GM12878 (cell line): Measurements from ENCODE around the gene SEL1L2. TPM values are rescaled to one million over a fixed set of nuclear protein-coding genes. Genes with fewer than 3 reads are reported as not detected.

ENCODE experiments used
- ATAC-seq: fragments of 200-7000 bp; cut with Tn5 transposase; 3 replicates; pipeline ENCODE4 v1.9.1; 2020; ENCODE audit warnings: mild to moderate bottlenecking, moderate library complexity
- BruUV-seq: library from RNA; stranded (reverse); fragments of 400-500 nt; replicated peaks from 2 replicates; lab custom pipeline; 2021; lab: Mats Ljungman, UMichigan
- CTCF ChIA-PET: fragments of 300-600 bp; sonication (Branson Sonifier 250); formaldehyde crosslinking; extraction: SDS; loops from one replicate; lab custom pipeline; 2021; ENCODE audit warnings: inconsistent platforms; lab: Yijun Ruan, JAX
- POLR2A ChIA-PET: fragments of 350-600 bp; formaldehyde crosslinking; extraction: SDS; loops from one replicate; lab custom pipeline; 2021; ENCODE audit warnings: inconsistent platforms; lab: Charles Lee
- RAD21 ChIA-PET: fragments of 300-600 bp; sonication (Branson Sonifier 250); formaldehyde crosslinking; loops from one replicate; lab custom pipeline; 2023; ENCODE audit warnings: antibody characterized with exemption; ENCODE audit not compliant: unreplicated experiment; lab: Charles Lee
- SMC1A ChIA-PET: fragments of 300-600 bp; sonication (Branson Sonifier 250); formaldehyde crosslinking; loops from one replicate; lab custom pipeline; 2023; ENCODE audit not compliant: unreplicated experiment, uncharacterized antibody; lab: Charles Lee
- DNase-seq: peaks from one replicate; pipeline ENCODE4 v3.0.0-alpha.2; 2011; ENCODE audit warnings: low read depth, low spot score
- FAIRE-seq: peaks from 3 replicates; lab custom pipeline; 2011; peaks lifted over from hg19 to GRCh38; lab: Jason Lieb, UNC
- H2AFZ ChIP-seq: 2 replicates; pipeline ENCODE4 v1.6.0; 2011; ENCODE audit warnings: low read depth, low read length, control low read depth; ENCODE audit not compliant: control insufficient read depth
- H3K27ac ChIP-seq: 2 replicates; pipeline ENCODE4 v1.5.1; 2011; ENCODE audit warnings: control low read depth; ENCODE audit not compliant: control insufficient read depth, insufficient read depth
- H3K27me3 ChIP-seq, 2 experiments: replicated peaks in 1 of 2; 2 replicates each; pipeline versions ENCODE4 v1.6.0 to v1.6.1; 2011; ENCODE audit warnings: low read length in 1 of 2; ENCODE audit not compliant: control insufficient read depth in 2 of 2, insufficient read depth in 2 of 2
- H3K36me3 ChIP-seq, 2 experiments: 2 replicates each; pipeline ENCODE4 v1.5.1; 2011; ENCODE audit warnings: low read length in 1 of 2; ENCODE audit not compliant: control insufficient read depth in 2 of 2, insufficient read depth in 2 of 2
- H3K4me1 ChIP-seq: 2 replicates; pipeline ENCODE4 v1.6.1; 2011; ENCODE audit warnings: mild to moderate bottlenecking, low read length, moderate library complexity, mixed read lengths; ENCODE audit not compliant: control insufficient read depth, insufficient read depth
- H3K4me2 ChIP-seq: 2 replicates; pipeline ENCODE4 v1.6.0; 2011; ENCODE audit warnings: control low read depth; ENCODE audit not compliant: control insufficient read depth, insufficient read depth
- H3K4me3 ChIP-seq: fragments of 200-600 bp; sonication (generic); 2 replicates; pipeline ENCODE4 v1.5.1; 2016
- H3K79me2 ChIP-seq: 2 replicates; pipeline ENCODE4 v1.6.0; 2011; ENCODE audit warnings: low read length; ENCODE audit not compliant: control insufficient read depth, insufficient read depth
- H3K9ac ChIP-seq: 2 replicates; pipeline ENCODE4 v1.8.0; 2011; ENCODE audit warnings: low read length, control low read depth, mixed read lengths; ENCODE audit not compliant: control insufficient read depth, insufficient read depth
- H3K9me3 ChIP-seq: replicated peaks from 3 replicates; pipeline ENCODE4 v1.5.1; 2011; ENCODE audit warnings: mild to moderate bottlenecking, low read length; ENCODE audit not compliant: control insufficient read depth, insufficient read depth
- H4K20me1 ChIP-seq: 2 replicates; pipeline ENCODE4 v1.6.0; 2011; ENCODE audit not compliant: control insufficient read depth, insufficient read depth
- ATF2 ChIP-seq: IDR thresholded peaks from 2 replicates; pipeline ENCODE4 v1.6.1; 2012; ENCODE audit warnings: low read length, inconsistent platforms
- BCL3 ChIP-seq: IDR thresholded peaks from 2 replicates; pipeline ENCODE4 v1.6.1; 2011; ENCODE audit warnings: borderline replicate concordance, low read depth, mild to moderate bottlenecking, moderate library complexity, low read length; ENCODE audit not compliant: insufficient read depth, poor library complexity, severe bottlenecking
- BHLHE40 ChIP-seq, 2 experiments: fragments of 450-650 bp in 1 of 2; IDR thresholded peaks; 2 replicates each; pipeline ENCODE4 v1.6.1; 2011 to 2017; ENCODE audit warnings: low read depth in 2 of 2, borderline replicate concordance in 1 of 2, improper control_type of control experiment in 1 of 2, low read length in 1 of 2, mild to moderate bottlenecking in 1 of 2
- CTCF ChIP-seq, 3 experiments: IDR thresholded peaks in 2 of 3; conservative IDR thresholded peaks in 1 of 3; 2 replicates each; pipeline ENCODE4 v1.5.1; 2011; ENCODE audit warnings: low read depth in 3 of 3, low read length in 3 of 3, mild to moderate bottlenecking in 3 of 3, control low read depth in 2 of 3, moderate library complexity in 2 of 3, inconsistent platforms in 1 of 3, mixed read lengths in 1 of 3; ENCODE audit not compliant: control insufficient read depth in 2 of 3, insufficient read depth in 1 of 3; ENCODE audit errors: extremely low read depth in 1 of 3
- CUX1 ChIP-seq: IDR thresholded peaks from 2 replicates; pipeline ENCODE4 v1.6.1; 2012; ENCODE audit warnings: improper control_type of control experiment, low read depth, low read length; ENCODE audit not compliant: insufficient replicate concordance
- E2F4 ChIP-seq: IDR thresholded peaks from 2 replicates; pipeline ENCODE4 v1.6.1; 2012; ENCODE audit warnings: low read depth, low read length, improper control_type of control experiment
- NRF1 ChIP-seq: conservative IDR thresholded peaks from 2 replicates; pipeline ENCODE4 v1.6.1; 2011; ENCODE audit warnings: mild to moderate bottlenecking, low read depth, low read length, improper control_type of control experiment
- RFX5 ChIP-seq: IDR thresholded peaks from 2 replicates; pipeline ENCODE4 v1.6.1; 2011; ENCODE audit warnings: low read depth, low read length, improper control_type of control experiment
- YBX1 ChIP-seq: fragments of 450-650 bp; IDR thresholded peaks from 2 replicates; pipeline ENCODE4 v1.6.1; 2016; ENCODE audit warnings: antibody characterized with exemption
- ZNF24 ChIP-seq: fragments of 450-650 bp; IDR thresholded peaks from 2 replicates; pipeline ENCODE4 v1.6.1; 2017; ENCODE audit warnings: antibody characterized with exemption, mild to moderate bottlenecking
- WGBS: methylation state at CpG from one replicate; pipeline ENCODE4 v1.1.6; 2016; ENCODE audit warnings: low lambda C conversion rate; ENCODE audit not compliant: insufficient replicate concordance, insufficient coverage; ENCODE audit errors: missing lambda C conversion rate; 5-methylcytosine and 5-hydroxymethylcytosine counted together
- in situ Hi-C: fragments of 300-500 bp; cut with MboI; formaldehyde crosslinking; loops from 9 replicates; pipeline ENCODE4 v1.14.3; 2018; ENCODE audit warnings: mixed read lengths
- intact Hi-C: fragments of 100-400 bp; cut with micrococcal nuclease; formaldehyde crosslinking; loops from one replicate; pipeline ENCODE4 v1.14.2; 2022; ENCODE audit not compliant: unreplicated experiment
- polyA plus RNA-seq, 11 experiments: library from polyadenylated mRNA; depleted of rRNA in 4 of 11; unstranded in 6 of 11; stranded (reverse) in 5 of 11; fragments of >200 nt; fragmentation: Nextera tagmentation in 4 of 11; fragmentation: Illumina TruSeq in 1 of 11; extraction: Ambion mirVana in 4 of 11; extraction: Trizol in 1 of 11; gene quantifications; 1 replicate in 1 of 11; 2 replicates in 10 of 11; pipeline versions ENCODE4 v1.2.1 to v1.2.3, GENCODE V29; 2011 to 2016; ENCODE audit warnings: inconsistent platforms in 2 of 11, missing spikeins in 2 of 11, low read depth in 1 of 11
- total RNA-seq, 4 experiments: library from RNA; depleted of rRNA in 3 of 4; stranded (reverse); fragments of >200 nt in 3 of 4; fragmentation: Illumina TruSeq in 1 of 4; extraction: Trizol in 1 of 4; gene quantifications; 2 replicates each; pipeline versions ENCODE4 v1.2.1 to v1.2.3, GENCODE V29; 2013 to 2021

SEL1L2 gene
- total and polyA plus RNA-seq, 10 of the 15 experiments (the other 5 are each of a cell fraction or from before 2014, with no cell fraction given) = not detected

GRCh38 chr20:13809373-13809772, 181.0 kb downstream of the SEL1L2 start (continued):
- TF ChIP-seq ZNF24 = no peak
- TF ChIP-seq NRF1 = no peak

- no peaks in the 10 kb centered on the region for H3K4me1 ChIP-seq
- peaks cover 5 to 14% of the 10 kb centered on the region in 2 experiments for H3K36me3 ChIP-seq
- H3K9ac ChIP-seq = no peak overlapping the region
- RAD21 ChIA-PET = no interaction called here
- H3K4me2 ChIP-seq = no peak overlapping the region
- no peak overlapping the region for H3K27ac ChIP-seq
- H3K79me2 ChIP-seq = no peaks in the 10 kb centered on the region
- FAIRE-seq (no peak), DNase-seq (no peak), ATAC-seq (no peak)
- no peak overlapping the region for H3K4me3 ChIP-seq
- H2AFZ ChIP-seq = no peak overlapping the region
- no peaks in the 10 kb centered on the region for H4K20me1 ChIP-seq
- WGBS = 97% methylated on average over 7 of the region's 7 CpGs
- CTCF ChIA-PET = interaction anchor here (2.1 kb wide), 1 partner anchor 13 kb away, joined by 16 read pairs; no protein-coding TSS in a partner anchor
- SMC1A ChIA-PET = interaction anchor here (0.7 to 0.8 kb wide), 2 partner anchors 19 to 24 kb away, joined by 3 to 4 read pairs; no protein-coding TSS in a partner anchor
- BruUV-seq = no TSS peak
- in situ Hi-C loops = no loop called here
- POLR2A ChIA-PET = no interaction called here
- no peaks in the 10 kb centered on the region for H3K9me3 ChIP-seq
- intact Hi-C loops = no loop called here
- no peaks in the 10 kb centered on the region for H3K27me3 ChIP-seq
- TF ChIP-seq E2F4 (no peak), BCL3 (no peak), ATF2 (no peak), CUX1 (no peak), BHLHE40 (IDR thresholded peaks at IDR 0.05; ENCODE audit: borderline replicate concordance in 1 of 2, low read depth in 2 of 2, low read length in 1 of 2) (no peak), CTCF (IDR thresholded peaks at IDR 0.05 in 2 of 3, conservative IDR thresholded peaks at IDR 0.05 in 1 of 3; ENCODE audit: control insufficient read depth in 2 of 3, extremely low read depth in 1 of 3, insufficient read depth in 1 of 3, low read depth in 3 of 3, low read length in 3 of 3) (no peak), YBX1 (no peak), RFX5 (no peak)
Measured at GRCh38 chr20:13800728-13801134, 189.7 kb downstream of the SEL1L2 start.
